Activated gamma-delta T cell treated with anti-CD3 and anti-CD28 coated beads, Interleukin-2, amount 50 U/mL, for 16 hours (primary cell): ENCODE results near the gene TBCE.

Experiments used
- DNase-seq: peaks from one replicate; pipeline ENCODE4 v3.0.0-alpha.2; 2020; ENCODE audit warnings: low read depth

The TBCE gene

GRCh38 chr1:235367000-235367908 lies at the start of gene TBCE:
Gene TBCE, plus strand, starts transcription at chr1:235367427. Its CDS starts 12,623 bp downstream, at chr1:235380050.
- peak; percentile 76 for DNase-seq

- no peak for DNase-seq
These were observed 48.0 kb upstream of the TBCE start for GRCh38 chr1:235319255-235319654.

- no peak for DNase-seq
These were observed 46.6 kb upstream of the TBCE start for GRCh38 chr1:235320521-235321179.

- no peak for DNase-seq
These were observed 42.9 kb upstream of the TBCE start for GRCh38 chr1:235324296-235324695.

- DNase-seq, result no peak
These were observed 42.1 kb upstream of the TBCE start for GRCh38 chr1:235325139-235325538.

GRCh38 chr1:235325854-235326253 lies 41.4 kb upstream of the TBCE start:
- no peak for DNase-seq

GRCh38 chr1:235326719-235327558 lies 40.3 kb upstream of the TBCE start:
- DNase-seq, result peak; percentile 62

GRCh38 chr1:235327559-235328270 lies 39.5 kb upstream of the TBCE start, which contains the start of gene ARID4B:
Gene ARID4B, minus strand, starts transcription at chr1:235328179. Its CDS starts 1,260 bp downstream, at chr1:235326919.
- DNase-seq, result no peak

- DNase-seq, result peak; percentile 99
These were observed 38.7 kb upstream of the TBCE start, which contains the start of gene GGPS1 for GRCh38 chr1:235328271-235329138. Gene GGPS1, plus strand, starts transcription at chr1:235328570. Its CDS starts 6,695 bp downstream, at chr1:235335265.

- DNase-seq, result peak; percentile 36
These were observed 37.9 kb upstream of the TBCE start for GRCh38 chr1:235329139-235329902.

- DNase-seq, result no peak
These were observed 36.3 kb upstream of the TBCE start for GRCh38 chr1:235330918-235331285.

- no peak for DNase-seq
These were observed 35.8 kb upstream of the TBCE start for GRCh38 chr1:235331401-235331800.

GRCh38 chr1:235336903-235337302 lies 30.3 kb upstream of the TBCE start:
- DNase-seq, result no peak

GRCh38 chr1:235339746-235340145 lies 27.5 kb upstream of the TBCE start:
- DNase-seq, result no peak

GRCh38 chr1:235341334-235341733 lies 25.9 kb upstream of the TBCE start:
- no peak for DNase-seq

- DNase-seq, result no peak
These were observed 25.2 kb upstream of the TBCE start for GRCh38 chr1:235342039-235342438.

GRCh38 chr1:235342471-235342870 lies 24.8 kb upstream of the TBCE start:
- no peak for DNase-seq

GRCh38 chr1:235343726-235344125 lies 23.5 kb upstream of the TBCE start:
- no peak for DNase-seq

- DNase-seq, result no peak
These were observed 15.8 kb upstream of the TBCE start for GRCh38 chr1:235351441-235351840.

- DNase-seq, result no peak
These were observed 15.3 kb upstream of the TBCE start for GRCh38 chr1:235351898-235352297.
